Sigmoid colon (tissue), 4 donors: ENCODE measurements around the gene BSG.

Source experiments
- POLR2A ChIP-seq, 2 donors: fragments of 450-650 bp; IDR thresholded peaks; one replicate each; pipeline ENCODE4 v1.6.1; 2016; ENCODE audit warnings: antibody characterized with exemption in 2 of 2, mild to moderate bottlenecking in 2 of 2, moderate library complexity in 2 of 2
- POLR2AphosphoS5 ChIP-seq, 4 donors: sonication (generic); formaldehyde crosslinking; IDR thresholded peaks; one replicate each; pipeline ENCODE4 v1.6.1; 2017; ENCODE audit warnings: antibody characterized with exemption in 4 of 4
- TF ChIP-seq, protein P1 (sequence below), 4 experiments: fragments of 450-650 bp in 3 of 4; fragments of 200-600 bp in 1 of 4; IDR thresholded peaks; one replicate each; pipeline ENCODE4 v1.5.1; 2016 to 2019; ENCODE audit warnings: antibody characterized with exemption in 4 of 4, mild to moderate bottlenecking in 3 of 4, moderate library complexity in 2 of 4

DNA sequence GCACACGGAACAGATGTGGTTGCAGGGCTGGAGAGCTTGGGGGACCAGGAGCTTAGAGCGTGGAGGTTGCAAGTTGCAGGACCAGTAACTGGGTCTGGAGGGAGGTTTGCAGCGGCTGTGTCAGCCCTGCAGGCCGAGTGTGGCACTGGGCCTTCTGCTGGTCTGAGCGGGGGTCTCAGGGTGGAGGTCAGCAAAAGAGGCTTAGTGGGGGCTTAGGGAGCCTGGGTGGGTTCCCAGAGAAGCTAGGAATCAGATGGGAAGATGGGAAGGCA, 11.5 kb downstream of the BSG start:
- TF ChIP-seq POLR2A (IDR thresholded peaks at IDR 0.05) (no peak), POLR2AphosphoS5 (IDR thresholded peaks at IDR 0.05) (no peak)
- TF ChIP-seq, protein P1, sequence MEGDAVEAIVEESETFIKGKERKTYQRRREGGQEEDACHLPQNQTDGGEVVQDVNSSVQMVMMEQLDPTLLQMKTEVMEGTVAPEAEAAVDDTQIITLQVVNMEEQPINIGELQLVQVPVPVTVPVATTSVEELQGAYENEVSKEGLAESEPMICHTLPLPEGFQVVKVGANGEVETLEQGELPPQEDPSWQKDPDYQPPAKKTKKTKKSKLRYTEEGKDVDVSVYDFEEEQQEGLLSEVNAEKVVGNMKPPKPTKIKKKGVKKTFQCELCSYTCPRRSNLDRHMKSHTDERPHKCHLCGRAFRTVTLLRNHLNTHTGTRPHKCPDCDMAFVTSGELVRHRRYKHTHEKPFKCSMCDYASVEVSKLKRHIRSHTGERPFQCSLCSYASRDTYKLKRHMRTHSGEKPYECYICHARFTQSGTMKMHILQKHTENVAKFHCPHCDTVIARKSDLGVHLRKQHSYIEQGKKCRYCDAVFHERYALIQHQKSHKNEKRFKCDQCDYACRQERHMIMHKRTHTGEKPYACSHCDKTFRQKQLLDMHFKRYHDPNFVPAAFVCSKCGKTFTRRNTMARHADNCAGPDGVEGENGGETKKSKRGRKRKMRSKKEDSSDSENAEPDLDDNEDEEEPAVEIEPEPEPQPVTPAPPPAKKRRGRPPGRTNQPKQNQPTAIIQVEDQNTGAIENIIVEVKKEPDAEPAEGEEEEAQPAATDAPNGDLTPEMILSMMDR (IDR thresholded peaks at IDR 0.05) = no peak
